Neural cell (in vitro differentiated cells): ENCODE measurements around the gene HNRNPA2B1.

ENCODE experiments used
- CTCF ChIP-seq: fragments of 450-650 bp; IDR thresholded peaks from 2 replicates; pipeline ENCODE4 v1.5.1; 2014; ENCODE audit warnings: antibody characterized with exemption, mild to moderate bottlenecking, moderate library complexity; ENCODE audit not compliant: poor library complexity, severe bottlenecking
- EP300 ChIP-seq: fragments of 450-650 bp; conservative IDR thresholded peaks from 2 replicates; pipeline ENCODE4 v1.6.1; 2014; ENCODE audit warnings: antibody characterized with exemption, mild to moderate bottlenecking, moderate library complexity; ENCODE audit not compliant: poor library complexity, severe bottlenecking
- EZH2 ChIP-seq: fragments of 200-600, 300-800 bp; shearing (Covaris generic), sonication (generic); IDR thresholded peaks from 2 replicates; pipeline ENCODE4 v1.6.1; 2014; ENCODE audit warnings: antibody characterized with exemption, low read length, borderline replicate concordance, mild to moderate bottlenecking; ENCODE audit not compliant: insufficient read depth, poor library complexity, severe bottlenecking
- POLR2AphosphoS5 ChIP-seq: IDR thresholded peaks from 2 replicates; pipeline ENCODE4 v1.6.1; 2012
- RAD21 ChIP-seq: fragments of 450-650 bp; conservative IDR thresholded peaks from 2 replicates; pipeline ENCODE4 v1.6.1; 2014; ENCODE audit warnings: antibody characterized with exemption, mild to moderate bottlenecking, moderate library complexity
- REST ChIP-seq: IDR thresholded peaks from 2 replicates; pipeline ENCODE4 v1.6.1; 2012; ENCODE audit warnings: borderline replicate concordance

- TF ChIP-seq CTCF (no peak), POLR2AphosphoS5 (peak; percentile 40), EZH2 (no peak), EP300 (no peak), REST (no peak), RAD21 (no peak)
Observed at GRCh38 chr7:26187380-26188205, 13.0 kb downstream of the HNRNPA2B1 start.
